Measurements from ENCODE around the gene VAV2. TPM values are rescaled to one million over a fixed set of nuclear protein-coding genes. Genes with fewer than 3 reads are reported as not detected.

VAV2 gene
- total RNA-seq, 1 donor from 2014 or later = 24.4 TPM

DNA sequence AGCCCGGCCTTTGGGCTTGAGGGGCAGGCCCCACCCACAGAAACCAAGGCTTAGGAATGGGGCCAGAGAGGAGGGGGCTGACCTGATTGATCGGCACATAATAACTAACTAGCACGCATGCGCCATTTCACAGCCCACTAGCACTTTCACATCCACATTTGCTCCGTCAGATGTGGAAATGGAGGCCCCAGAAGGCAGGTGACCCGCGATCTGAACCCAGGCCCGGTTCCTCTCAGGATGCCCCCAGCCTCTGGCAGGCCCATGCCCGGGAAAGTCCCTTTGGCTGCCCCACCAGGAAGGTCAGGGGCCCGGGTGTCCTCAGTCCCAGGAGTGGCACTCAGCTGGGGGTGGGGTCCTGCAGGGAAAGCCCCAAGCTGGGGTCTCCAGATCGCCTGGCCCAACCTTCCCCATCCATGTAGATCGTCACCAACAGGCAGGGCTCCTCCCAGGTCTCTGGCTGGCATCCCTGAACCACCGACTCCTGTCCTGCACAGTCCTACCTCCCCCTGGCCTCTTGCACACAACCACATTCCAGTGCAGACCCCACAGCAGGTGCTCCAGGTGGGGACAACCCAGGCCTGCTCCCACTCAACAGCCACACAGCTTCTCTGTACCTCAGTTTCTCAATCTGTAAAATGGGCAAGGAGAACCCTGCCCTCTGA, 46.7 kb downstream of the VAV2 start:
- H3K36me3 Mint-ChIP-seq (ENCODE audit: unreplicated experiment) = peaks cover 5% of the 10 kb centered on the region
- H3K9me3 Mint-ChIP-seq (ENCODE audit: unreplicated experiment) = no peaks in the 10 kb centered on the region
- peak overlapping the region; percentile 23 for H3K27ac Mint-ChIP-seq (ENCODE audit: unreplicated experiment)
- TF ChIP-seq, protein P1, sequence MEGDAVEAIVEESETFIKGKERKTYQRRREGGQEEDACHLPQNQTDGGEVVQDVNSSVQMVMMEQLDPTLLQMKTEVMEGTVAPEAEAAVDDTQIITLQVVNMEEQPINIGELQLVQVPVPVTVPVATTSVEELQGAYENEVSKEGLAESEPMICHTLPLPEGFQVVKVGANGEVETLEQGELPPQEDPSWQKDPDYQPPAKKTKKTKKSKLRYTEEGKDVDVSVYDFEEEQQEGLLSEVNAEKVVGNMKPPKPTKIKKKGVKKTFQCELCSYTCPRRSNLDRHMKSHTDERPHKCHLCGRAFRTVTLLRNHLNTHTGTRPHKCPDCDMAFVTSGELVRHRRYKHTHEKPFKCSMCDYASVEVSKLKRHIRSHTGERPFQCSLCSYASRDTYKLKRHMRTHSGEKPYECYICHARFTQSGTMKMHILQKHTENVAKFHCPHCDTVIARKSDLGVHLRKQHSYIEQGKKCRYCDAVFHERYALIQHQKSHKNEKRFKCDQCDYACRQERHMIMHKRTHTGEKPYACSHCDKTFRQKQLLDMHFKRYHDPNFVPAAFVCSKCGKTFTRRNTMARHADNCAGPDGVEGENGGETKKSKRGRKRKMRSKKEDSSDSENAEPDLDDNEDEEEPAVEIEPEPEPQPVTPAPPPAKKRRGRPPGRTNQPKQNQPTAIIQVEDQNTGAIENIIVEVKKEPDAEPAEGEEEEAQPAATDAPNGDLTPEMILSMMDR (IDR thresholded peaks at IDR 0.05) = no peak
- no peak for DNase-seq (ENCODE audit: extremely low spot score, unreplicated experiment)
- no peak overlapping the region for H3K4me3 Mint-ChIP-seq (ENCODE audit: unreplicated experiment)
- H3K4me1 Mint-ChIP-seq (ENCODE audit: unreplicated experiment) = peaks cover 14% of the 10 kb centered on the region
- H3K27me3 Mint-ChIP-seq (ENCODE audit: unreplicated experiment) = no peaks in the 10 kb centered on the region

DNA sequence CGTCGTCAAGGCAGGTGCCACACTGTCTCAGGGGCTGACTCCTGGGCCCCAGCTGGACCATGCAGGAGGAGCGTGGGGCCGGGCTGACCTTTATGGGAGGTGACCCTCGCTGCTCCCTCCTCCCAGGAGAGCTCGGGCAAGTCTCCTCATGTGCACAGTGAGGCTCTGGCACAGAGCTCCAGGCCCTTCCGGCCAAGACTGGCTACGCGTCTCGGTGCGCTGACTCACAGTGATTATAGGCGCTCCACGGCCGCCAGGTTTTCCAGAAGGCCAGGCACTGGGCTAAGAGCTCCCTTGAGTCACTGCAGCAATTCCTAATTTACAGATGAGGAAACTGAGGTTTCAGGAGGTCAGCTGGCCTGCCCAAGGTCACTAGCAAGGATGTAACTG, 47.4 kb downstream of the VAV2 start:
- peaks cover 5% of the 10 kb centered on the region for H3K36me3 Mint-ChIP-seq (ENCODE audit: unreplicated experiment)
- H3K9me3 Mint-ChIP-seq (ENCODE audit: unreplicated experiment) = no peaks in the 10 kb centered on the region
- peaks cover 18% of the 10 kb centered on the region for H3K4me1 Mint-ChIP-seq (ENCODE audit: unreplicated experiment)
- no peaks in the 10 kb centered on the region for H3K27me3 Mint-ChIP-seq (ENCODE audit: unreplicated experiment)
- TF ChIP-seq, protein P1 (IDR thresholded peaks at IDR 0.05) = no peak
- H3K4me3 Mint-ChIP-seq (ENCODE audit: unreplicated experiment) = no peak overlapping the region
- DNase-seq (ENCODE audit: extremely low spot score, unreplicated experiment) = no peak
- H3K27ac Mint-ChIP-seq (ENCODE audit: unreplicated experiment) = peak overlapping the region; percentile 23

DNA sequence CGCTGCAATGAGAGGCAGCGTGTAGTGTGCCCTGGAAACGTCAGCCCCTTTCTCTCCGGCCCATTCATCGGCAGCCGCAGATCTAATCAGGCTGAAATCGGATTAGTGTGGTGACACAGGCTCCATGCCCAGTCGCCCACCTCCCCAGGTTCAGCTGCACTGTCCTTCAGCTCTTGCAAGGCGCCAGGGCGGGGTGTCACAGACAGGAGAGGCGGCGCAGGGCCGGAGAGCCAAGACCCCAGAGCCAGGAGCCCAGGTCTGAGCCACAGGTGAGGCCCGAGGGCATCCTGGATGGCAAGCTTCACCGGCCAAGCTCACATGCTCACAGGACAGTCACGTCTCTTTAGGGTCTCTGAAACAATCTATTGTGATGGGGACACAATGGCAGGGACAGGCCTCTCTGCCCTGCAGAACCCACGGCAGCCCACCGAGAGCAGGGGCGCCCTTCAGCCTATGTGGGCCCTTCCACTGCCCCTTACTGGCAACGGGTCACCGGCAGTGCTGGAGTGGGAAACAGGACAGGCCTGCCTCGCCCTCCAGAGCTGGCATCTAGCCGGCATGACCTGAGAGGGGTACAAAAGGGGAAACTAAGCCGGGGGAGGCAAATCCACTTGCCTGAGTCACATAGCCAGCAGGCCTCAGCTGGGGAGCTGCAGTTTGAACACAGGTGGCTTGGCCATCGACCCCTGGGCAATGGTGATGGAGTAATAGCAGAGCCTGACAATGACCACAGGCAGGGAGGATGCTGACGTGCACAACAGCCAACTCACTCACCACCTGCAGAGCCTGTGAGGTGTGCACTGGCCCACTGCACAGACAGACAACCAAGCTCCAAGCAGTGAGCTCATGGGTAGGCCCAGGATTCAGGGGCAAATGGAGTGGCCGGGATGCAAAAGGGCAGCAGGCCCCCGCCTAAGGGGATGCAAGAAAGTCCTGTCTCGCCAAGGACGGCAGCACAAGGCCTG, 48.1 kb downstream of the VAV2 start:
- H3K27ac Mint-ChIP-seq (ENCODE audit: unreplicated experiment) = no peak overlapping the region
- H3K36me3 Mint-ChIP-seq (ENCODE audit: unreplicated experiment) = peaks cover 5% of the 10 kb centered on the region
- no peak overlapping the region for H3K4me3 Mint-ChIP-seq (ENCODE audit: unreplicated experiment)
- TF ChIP-seq, protein P1 (IDR thresholded peaks at IDR 0.05) = no peak
- peaks cover 18% of the 10 kb centered on the region for H3K4me1 Mint-ChIP-seq (ENCODE audit: unreplicated experiment)
- H3K27me3 Mint-ChIP-seq (ENCODE audit: unreplicated experiment) = no peaks in the 10 kb centered on the region
- no peak for DNase-seq (ENCODE audit: extremely low spot score, unreplicated experiment)
- no peaks in the 10 kb centered on the region for H3K9me3 Mint-ChIP-seq (ENCODE audit: unreplicated experiment)

DNA sequence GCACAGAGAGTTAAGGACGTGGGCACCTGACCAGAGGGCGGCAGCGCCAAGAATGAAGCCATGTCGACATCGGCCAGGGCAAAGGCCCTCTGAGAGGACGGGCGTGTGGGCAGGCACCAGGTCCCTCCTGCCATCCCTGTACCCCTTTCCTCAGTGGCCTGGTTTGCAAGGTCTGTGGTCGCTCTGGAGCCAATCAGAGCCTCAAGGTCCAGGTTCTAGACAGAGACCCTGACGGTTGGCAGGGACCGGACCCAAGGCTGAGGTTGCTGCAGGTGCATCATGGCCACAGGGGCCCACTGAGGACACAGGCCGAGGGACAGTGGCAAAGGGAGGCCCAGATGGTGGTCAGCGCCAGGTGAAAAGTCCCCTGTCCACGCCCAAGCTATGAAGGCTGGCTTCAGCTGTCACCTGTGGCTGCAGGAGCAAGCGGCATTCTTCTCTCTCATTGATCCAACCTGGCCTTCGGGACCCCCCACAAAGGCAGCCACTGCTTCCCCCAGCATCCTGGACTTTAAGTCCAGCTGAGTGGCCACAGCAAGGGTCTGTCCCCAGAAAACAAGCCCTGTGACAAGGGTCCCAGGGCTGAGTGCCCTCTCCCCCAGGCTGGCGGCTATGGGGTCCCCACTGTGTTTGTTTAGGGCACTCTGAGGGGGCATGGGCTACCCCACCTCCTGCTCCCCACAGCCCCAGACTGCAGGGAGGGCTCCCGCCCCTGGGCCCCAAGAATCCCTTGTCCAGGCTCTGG, 48.9 kb downstream of the VAV2 start:
- Mint-ChIP-seq H3K27me3 (ENCODE audit: unreplicated experiment) (no peaks in the 10 kb centered on the region), H3K9me3 (ENCODE audit: unreplicated experiment) (no peaks in the 10 kb centered on the region), H3K4me1 (ENCODE audit: unreplicated experiment) (peaks cover 16% of the 10 kb centered on the region), H3K36me3 (ENCODE audit: unreplicated experiment) (peaks cover 3% of the 10 kb centered on the region), H3K27ac (ENCODE audit: unreplicated experiment) (no peak overlapping the region), H3K4me3 (ENCODE audit: unreplicated experiment) (no peak overlapping the region)
- TF ChIP-seq, protein P1 (IDR thresholded peaks at IDR 0.05) = no peak
- DNase-seq (ENCODE audit: extremely low spot score, unreplicated experiment) = no peak
